SK-N-DZ (cell line): Measurements from ENCODE around the gene MYLIP.
A peak's percentile ranks its signal among the peaks of the same experiment; 100 is the strongest.
"Not testable (repeated sequence)": the region's sequence is repeated elsewhere in the genome, so short reads cannot be mapped to it uniquely, and the experiment has no call there.

Experiments used
- DNase-seq: peaks from one replicate; pipeline ENCODE4 v3.0.0-alpha.2; 2015; ENCODE audit warnings: low spot score

MYLIP gene

DNA sequence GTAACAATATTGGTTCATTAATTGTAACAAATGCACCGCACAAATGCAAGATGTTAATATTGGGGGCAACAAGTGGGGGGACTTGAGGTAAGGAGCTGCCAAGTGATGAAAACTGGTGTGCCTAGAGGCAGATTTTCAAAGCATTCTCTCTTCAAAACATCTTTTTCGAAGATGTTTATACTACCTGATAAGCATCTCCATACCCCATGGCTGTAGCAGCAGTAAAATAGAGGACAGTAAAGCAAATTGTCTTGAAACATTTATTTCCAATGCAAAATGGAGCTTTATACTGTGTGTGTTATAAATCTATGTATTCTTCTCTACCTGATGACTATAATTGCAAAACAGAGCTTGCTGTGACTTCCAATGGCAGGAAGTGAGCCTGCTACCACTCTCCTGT, 42.5 kb downstream of the MYLIP start:
- no peak for DNase-seq

DNA sequence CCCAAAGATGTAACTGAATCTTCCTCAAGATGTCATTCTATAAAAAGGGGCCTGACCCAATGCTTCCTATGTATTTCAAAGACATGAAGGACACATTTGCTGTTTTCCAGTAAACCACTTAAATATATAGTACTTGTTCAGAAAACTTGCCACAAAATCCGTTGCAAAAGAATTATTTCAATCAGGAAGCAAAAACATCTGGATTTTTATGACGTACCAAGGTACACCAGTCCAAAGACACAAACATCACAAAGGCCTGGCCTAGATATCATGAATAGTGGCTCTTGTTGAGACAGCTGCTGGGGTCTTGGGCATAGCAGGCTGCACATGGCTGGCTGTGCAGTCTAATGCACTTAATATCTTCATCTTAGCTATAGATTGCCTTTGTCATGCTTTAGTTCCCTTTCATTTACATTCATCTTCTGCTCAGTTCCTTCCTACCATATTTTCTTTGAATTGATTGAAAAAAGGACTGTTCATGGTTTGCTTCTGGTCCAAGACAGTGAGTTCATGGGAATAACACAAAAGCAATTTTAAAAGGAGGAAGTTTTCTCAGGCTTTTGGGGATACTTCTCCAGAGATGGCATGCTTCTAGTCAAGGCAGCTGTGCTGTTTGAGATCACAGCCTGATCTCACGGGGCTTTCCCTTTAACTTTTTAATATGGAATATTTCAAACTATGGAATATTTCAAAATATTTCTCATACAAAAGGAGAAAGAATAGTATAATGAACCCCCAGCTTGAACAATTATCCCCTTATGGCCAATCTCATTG, 44.5 kb downstream of the MYLIP start:
- no peak for DNase-seq

DNA sequence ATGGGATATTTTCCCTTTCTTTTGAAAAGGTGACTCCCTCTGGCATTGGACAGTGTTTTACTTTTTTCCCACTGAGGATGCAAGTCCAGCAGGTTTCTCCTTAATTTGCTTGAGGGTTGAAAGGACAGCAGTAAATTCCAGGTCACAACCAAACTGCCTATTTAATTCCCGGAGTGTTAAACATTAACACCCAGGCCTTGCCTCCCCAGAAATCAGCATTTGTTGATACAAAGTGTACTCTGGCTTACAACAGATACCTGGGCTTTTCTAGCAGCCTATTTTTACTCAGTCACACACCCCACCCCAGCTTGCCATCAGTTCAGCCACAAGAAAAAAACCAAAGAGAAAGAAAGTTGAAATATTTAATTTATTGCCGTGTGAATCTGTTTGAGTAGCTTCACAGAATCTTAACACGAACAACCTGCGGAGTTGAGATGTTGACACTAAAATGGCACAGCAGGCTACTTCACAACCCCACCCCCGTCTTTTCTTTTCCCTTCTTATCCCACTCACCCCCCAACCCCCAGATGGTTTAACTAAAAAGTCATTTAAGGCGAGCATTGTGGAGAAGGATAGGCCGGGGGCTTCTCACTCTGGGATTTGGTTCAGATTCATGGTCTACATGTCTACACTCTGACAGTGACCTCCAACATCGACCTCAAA, 45.7 kb downstream of the MYLIP start:
- no peak for DNase-seq

DNA sequence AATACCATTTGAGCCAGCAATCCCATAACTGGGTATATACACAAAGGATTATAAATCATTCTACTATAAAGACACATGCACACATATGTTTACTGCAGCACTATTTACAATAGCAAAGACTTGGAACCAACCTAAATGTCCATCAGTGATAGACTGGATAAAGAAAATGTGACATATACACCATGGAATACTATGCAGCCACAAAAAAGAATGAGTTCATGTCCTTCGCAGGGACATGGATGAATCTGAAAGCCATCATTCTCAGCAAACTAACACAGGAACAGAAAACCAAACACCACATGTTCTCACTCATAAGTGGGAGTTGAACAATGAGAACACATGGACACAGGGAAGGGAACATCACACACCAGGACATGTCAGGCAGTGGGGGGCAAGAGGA, 47.7 kb downstream of the MYLIP start:
- DNase-seq: not testable (repeated sequence)

DNA sequence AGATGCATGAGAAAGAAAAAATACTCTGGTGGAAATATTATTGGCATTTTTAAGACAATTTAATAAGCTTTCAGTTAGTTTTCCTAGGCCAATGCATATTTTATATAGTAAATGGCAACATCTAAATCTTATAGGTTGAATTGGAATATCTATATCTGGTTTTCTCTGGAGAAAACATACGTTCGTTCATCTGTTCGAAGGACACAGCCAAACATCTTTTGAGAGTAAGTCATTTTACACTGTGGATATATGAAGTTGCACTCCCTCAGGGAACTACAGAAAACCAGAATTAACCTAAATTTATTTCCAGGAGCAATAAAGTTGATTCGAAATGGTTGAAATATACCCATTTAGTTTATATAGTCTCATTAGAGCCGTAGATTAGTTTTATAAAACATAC, 49.0 kb downstream of the MYLIP start:
- DNase-seq: no peak

DNA sequence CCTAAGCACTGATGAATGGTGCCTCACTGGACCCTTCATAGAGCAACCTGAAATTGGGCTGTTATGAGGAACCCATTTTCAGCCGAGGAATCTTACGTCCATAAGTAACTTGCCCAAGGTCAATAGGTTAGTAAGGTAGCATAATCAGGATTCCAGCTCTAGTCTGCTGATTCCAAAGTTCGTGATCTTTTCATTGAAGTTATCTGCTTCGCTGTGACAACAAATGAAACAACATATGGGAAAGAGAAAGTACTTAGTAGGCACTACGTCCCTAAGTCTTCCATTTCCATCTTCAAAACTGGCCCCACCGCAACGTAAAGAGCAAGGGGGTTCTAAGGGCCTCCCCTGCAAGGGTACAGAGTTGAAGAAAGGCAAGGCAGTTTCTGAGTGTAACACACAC, 49.5 kb downstream of the MYLIP start:
- DNase-seq: no peak

DNA sequence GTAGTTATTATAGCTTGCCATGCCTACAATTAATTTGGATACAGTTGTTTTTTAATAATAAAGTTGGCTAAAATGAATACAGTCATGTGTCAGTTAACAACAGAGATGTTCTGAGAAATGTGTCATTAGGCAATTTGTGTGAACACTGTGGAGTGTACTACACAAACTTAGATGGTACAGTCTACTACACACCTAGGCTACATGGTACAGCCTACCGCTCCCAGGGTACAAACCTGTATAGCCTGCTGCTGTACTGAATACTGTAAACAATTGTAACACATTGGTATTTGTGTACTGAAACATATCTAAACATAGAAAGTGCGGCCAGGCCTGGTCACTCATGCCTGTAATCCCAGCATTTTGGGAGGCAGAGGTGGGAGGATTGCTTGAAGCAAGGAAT, 50.2 kb downstream of the MYLIP start:
- no peak for DNase-seq

DNA sequence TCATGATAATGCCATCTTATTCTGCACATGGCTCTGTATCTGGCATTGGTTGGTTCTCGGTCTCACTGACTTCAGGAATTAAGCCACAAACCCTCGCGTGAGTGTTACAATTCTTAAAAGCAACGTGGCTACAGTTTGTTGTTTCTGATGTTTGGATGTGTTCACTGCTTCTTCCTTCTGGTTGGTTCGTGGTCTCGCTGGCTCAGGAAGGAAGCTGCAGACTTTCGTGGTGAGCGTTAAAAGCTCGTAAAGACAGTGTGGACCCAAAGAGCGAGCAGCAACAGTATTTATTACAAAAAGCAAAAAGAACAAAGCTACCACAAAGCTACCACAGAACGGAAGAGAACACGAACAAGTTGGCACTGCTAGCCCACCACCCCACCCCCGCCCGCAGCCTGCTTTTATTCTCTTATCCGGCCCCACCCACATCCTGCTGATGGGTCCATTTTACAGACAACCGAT, 51.1 kb downstream of the MYLIP start:
- no peak for DNase-seq

DNA sequence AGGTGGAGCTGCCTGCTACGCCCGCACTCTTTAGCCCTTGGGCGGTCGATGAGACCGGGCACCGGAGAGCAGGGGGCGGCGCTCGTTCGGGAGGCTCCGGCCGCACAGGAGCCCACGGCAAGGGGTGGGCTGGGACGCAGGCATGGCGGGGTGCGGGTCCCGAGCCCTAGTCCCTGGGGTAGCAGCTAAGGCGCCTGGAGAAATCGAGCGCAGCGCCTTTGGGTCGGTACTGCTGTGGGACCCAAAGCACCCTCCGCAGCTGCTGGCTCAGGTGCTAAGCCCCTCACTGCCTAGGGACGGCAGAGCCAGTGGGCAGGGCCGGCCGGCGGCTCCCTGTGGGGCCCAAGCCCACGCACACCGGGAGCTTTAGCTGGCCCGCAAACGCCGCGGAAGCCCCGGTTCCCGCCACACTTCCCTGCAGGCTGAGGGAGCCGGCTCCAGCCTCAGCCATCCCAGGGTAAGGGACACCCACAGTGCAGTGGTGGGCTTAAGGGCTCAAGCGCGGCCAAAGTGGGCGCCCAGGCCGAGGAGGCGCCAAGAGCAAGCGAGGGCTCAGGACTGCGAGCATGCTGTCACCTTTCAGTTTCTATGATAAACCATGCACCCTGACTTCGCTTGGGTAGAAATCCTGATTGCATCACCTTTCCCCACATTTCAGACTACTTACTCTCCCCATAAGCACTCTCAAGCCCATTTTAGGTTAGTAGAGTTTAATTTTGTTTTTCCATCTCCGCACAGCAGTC, 52.0 kb downstream of the MYLIP start:
- DNase-seq: no peak

DNA sequence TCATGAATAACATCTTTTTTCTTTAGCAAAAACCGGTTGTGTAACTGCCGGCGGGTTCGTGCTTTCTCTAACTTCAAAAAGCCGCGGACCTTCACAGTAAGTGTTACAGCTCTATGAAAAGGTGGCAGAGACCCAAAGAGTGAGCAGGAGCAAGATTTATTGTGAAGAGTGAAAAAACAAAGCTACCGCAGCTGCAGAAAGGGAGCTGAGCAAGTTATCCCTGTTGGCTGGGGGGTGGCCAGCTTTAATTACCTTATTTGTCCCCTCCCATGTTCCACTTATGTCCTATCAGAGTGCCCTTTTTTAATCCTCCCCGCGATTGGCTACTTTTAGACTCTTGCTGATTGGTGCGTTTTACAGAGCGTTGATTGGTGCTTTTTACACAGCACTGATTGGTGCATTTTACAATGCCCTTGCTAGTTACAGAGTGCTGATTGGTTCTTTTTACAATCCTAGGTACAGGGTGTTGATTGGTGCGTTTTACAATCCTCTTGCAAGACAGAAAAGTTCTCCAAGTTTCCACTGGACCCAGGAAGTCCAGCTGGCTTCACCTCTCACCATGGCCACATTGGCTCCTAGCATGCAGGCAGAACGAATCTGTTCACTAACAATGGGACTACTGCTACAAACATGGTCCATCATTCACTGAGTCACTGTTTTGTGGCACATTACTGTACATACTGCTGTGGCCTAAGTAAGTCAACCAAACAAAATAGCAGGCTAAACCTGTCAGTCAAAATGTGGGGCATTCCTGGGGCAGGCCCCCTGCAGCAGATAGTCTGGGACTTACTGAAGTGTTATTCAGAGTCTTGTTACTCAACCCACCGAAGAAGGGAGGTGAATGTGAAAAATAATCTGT, 52.8 kb downstream of the MYLIP start:
- no peak for DNase-seq

DNA sequence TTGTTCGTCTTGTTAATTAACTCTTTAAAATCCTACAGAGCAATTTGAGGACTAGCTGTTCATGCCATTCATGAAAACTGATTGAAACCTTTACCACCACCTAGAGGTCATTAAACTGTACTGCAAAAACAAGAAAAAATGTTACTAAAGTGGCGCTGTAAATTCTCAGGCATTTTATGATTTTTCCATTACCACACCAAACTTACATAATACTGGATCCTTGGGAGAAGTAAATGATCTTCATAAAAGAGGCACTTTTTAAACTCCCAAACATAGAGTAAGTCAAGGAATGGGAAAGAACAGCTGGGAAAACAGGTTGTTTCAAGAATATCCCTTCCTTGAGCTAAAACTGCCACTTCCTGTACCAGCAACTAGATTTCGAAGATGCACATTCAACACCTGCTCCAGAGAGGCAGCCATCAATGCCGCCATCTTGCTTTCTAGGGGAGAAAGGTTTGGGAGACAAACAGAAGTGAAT, 54.3 kb downstream of the MYLIP start:
- DNase-seq: peak; percentile 57

DNA sequence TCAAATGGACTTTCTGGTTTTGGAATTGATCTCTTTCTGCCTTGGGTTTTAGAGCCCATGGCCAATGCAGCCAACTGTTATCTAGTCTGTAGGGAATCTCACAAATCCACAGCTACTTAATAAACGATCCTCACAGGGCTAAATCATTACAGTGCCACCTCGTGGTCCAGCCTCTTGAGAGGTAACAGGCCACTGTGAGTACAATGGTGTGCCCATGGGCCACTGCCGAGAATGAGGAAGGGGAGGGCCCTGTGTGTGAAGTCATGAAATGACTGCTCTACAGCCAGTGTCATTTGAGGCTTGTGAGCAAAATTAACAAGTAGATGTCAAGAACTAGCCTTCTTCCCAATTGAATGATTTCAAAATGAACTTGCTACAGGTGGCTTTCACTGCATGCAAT, 55.2 kb downstream of the MYLIP start:
- peak; percentile 50 for DNase-seq

DNA sequence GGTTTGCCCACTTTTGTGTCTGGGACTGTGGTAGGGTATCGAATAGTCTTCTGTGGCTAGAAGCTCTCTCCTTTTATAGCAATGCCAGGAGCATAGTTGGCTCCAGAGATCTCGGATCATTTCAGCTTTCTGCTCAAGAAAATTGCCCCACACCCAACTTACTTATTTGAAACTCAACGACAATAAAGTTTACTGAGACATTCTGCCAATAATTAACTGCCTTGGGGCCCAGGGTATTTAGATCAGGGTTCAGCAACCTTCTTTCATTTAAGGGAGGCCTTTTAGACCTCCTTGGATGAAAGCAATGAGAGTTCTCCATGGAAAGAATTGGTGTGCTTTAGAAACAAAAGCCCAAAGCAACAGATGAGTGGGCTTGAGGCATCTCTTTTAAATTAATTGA, 55.7 kb downstream of the MYLIP start:
- no peak for DNase-seq

DNA sequence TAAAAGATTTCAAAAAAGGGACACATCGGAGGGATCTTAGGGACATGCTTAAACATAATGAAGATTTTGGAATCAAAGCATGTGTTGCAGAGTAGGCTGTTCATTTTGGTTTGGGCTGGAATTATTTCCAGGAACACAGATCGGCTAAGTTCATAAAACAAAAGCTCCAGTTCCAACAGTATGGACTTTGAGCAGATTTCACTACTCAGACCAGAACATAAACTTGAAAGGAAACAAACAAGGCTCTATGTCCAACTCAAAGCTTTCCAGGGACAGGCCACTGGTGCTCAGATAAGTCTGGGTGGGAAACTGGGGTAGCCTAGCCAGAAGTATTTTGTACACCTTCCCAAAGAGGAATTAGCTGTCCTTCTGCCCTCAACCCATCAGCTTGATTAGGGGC, 58.3 kb downstream of the MYLIP start:
- DNase-seq: no peak

DNA sequence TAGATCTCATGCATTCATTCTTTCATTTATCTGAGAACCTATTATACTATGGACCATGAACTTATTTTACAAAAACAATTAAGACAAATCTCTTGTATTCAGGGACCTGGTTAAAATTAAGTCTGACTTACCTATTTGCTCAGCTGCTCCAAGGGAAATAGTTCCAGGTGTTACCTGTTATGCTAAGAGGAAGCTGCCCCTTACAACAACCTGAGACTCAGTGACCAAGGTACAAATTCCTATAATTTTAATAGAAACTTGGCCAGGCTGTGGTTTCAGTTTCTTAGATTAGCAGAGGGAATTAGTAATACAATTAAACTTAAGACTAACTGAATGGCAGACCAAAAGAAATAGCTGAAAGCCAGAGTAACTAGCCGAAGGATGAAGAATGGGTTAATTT, 61.3 kb downstream of the MYLIP start:
- DNase-seq: no peak

DNA sequence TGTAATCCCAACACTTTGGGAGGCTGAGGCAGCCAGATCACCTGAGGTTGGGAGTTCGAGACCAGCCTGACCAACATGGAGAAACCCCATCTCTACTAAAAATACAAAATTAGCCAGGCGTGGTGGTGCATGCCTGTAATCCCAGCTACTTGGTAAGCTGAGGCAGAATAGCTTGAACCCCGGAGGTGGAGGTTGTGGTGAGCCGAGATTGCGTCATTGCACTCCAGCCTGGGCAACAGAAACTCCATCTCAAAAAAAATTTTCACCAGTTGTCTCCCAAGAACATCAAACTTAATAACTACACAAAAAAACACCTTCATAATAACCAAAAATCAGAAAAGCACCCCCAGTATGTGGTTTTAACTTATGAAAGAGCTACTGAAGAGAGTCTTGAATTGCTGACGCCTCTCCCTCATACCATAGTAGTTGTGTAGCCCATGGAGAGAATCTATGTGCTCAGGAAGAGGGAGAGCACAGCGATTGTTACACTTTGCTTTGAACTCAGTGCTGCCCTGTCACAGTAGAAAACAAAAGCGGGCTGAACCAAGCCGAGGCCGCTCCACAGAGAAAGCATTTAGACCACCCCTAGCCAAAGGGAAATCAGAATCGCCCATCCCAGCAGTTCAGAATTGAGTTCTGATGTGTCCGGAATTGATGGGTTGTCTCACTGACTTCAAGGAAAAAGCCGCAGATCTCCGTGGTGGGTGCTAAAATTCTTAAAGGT, 67.5 kb downstream of the MYLIP start:
- DNase-seq: no peak

DNA sequence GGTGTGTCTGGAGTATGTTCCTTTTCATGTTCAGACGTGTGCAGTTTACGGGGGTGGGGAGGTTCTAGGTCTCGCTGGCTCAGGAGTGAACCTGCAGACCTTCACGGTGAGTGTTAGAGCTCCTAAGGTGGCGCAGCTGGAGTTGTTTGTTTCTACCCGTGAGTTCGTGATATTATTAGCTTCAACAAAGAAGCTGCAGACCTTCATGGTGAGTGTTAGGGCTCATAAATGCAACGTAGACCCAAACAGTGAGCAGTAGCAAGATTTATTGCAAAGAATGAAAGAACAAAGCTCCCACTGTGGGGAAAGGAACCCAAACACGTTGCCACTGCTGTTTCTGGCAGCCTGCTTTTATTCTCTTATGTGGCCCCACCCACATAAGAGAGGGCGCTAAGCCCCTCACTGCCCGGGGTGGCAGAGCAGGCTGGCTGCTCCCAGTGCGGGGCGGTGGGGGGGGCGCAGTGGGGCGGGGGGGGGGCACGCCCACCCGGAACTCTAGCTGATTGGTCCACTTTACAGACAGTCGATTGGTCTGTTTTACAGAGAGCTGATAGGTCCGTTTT, 68.2 kb downstream of the MYLIP start:
- no peak for DNase-seq
